Dedifferentiated amniotic fluid mesenchymal stem cell (primary cell): Measurements from ENCODE around the gene CDK2.
"Not testable (repeated sequence)": the region's sequence is repeated elsewhere in the genome, so short reads cannot be mapped to it uniquely, and the experiment has no call there.

Experiments used
- DNase-seq: peaks from one replicate; pipeline ENCODE4 v3.0.0-alpha.2; 2016; ENCODE audit errors: extremely low spot score

CDK2 gene

GRCh38 chr12:55979069-55979468, 12.4 kb downstream of the CDK2 start:
- DNase-seq, result no peak

GRCh38 chr12:55981882-55982281, 15.3 kb downstream of the CDK2 start:
- DNase-seq, result not testable (repeated sequence)

- DNase-seq, result no peak
These were observed 15.8 kb downstream of the CDK2 start for GRCh38 chr12:55982319-55982936.

GRCh38 chr12:55983232-55983842, 16.7 kb downstream of the CDK2 start:
- no peak for DNase-seq

GRCh38 chr12:55984861-55985260, 18.2 kb downstream of the CDK2 start:
- no peak for DNase-seq

GRCh38 chr12:55985341-55985740, 18.7 kb downstream of the CDK2 start:
- no peak for DNase-seq

GRCh38 chr12:55985976-55986375, 19.3 kb downstream of the CDK2 start:
- DNase-seq, result not testable (repeated sequence)

GRCh38 chr12:55991110-55991509, 24.5 kb downstream of the CDK2 start:
- no peak for DNase-seq

- no peak for DNase-seq
These were observed 26.7 kb downstream of the CDK2 start for GRCh38 chr12:55993230-55993853.

- DNase-seq, result no peak
These were observed 28.7 kb downstream of the CDK2 start for GRCh38 chr12:55995366-55995765.

GRCh38 chr12:55996201-55996714, 29.6 kb downstream of the CDK2 start:
- DNase-seq, result peak; percentile 60

GRCh38 chr12:55996715-55997534, 30.3 kb downstream of the CDK2 start, which contains the start of gene SUOX:
Gene SUOX (plus strand): TSS chr12:55997276. CDS start chr12:56002222, 4,946 bp downstream.
- peak; percentile 97 for DNase-seq

- no peak for DNase-seq
These were observed 30.9 kb downstream of the CDK2 start for GRCh38 chr12:55997535-55997859.

- DNase-seq, result not testable (repeated sequence)
These were observed 32.9 kb downstream of the CDK2 start for GRCh38 chr12:55999522-55999921.

- not testable (repeated sequence) for DNase-seq
These were observed 33.4 kb downstream of the CDK2 start for GRCh38 chr12:55999999-56000540.

- no peak for DNase-seq
These were observed 35.0 kb downstream of the CDK2 start for GRCh38 chr12:56001487-56002100.

- not testable (repeated sequence) for DNase-seq
These were observed 36.7 kb downstream of the CDK2 start for GRCh38 chr12:56003376-56003775.

GRCh38 chr12:56004211-56004610, 37.6 kb downstream of the CDK2 start:
- no peak for DNase-seq

- DNase-seq, result no peak
These were observed 41.2 kb downstream of the CDK2 start for GRCh38 chr12:56007564-56008559.

GRCh38 chr12:56010111-56010570, 43.5 kb downstream of the CDK2 start:
- no peak for DNase-seq
